Activated gamma-delta T cell (primary cell): Measurements from ENCODE around the gene KCTD11.

Experiments
- DNase-seq: peaks from one replicate; lab custom pipeline; 2025; lab: John Stamatoyannopoulos, UW

Gene KCTD11

DNA sequence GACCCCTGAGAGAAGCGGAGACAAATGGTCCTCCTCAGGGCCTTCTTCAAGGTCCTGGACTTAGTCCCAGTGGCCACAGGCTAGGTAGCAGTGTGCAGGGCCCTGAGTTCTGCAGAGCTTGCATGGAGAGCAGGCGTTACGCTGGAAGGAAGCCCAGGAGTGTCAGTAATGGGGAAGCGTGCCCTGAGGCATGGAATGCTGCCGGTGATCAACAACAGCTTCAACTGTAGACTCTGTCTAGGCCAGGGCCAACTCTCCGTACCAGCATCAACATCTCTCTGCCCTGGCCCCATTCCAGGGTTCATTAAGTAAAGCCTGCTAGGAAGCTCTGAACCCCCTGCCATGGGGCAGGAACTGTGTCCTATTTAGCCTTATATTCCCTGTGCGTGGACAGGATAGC is 28.4 kb downstream of the KCTD11 start:
- no peak for DNase-seq

GRCh38 chr17:7380855-7381683 is 29.1 kb downstream of the KCTD11 start, which contains the start of gene TNK1:
TNK1 (plus strand) TSS chr17:7381089; CDS start chr17:7382927, 1,838 bp downstream.
- no peak for DNase-seq

- no peak for DNase-seq
Measured at GRCh38 chr17:7382901-7383300, 30.9 kb downstream of the KCTD11 start.

- DNase-seq, result no peak
Measured at GRCh38 chr17:7383371-7383741, 31.4 kb downstream of the KCTD11 start.

GRCh38 chr17:7383742-7384488 is 32.0 kb downstream of the KCTD11 start:
- DNase-seq, result peak; percentile 67

GRCh38 chr17:7384489-7385081 is 32.6 kb downstream of the KCTD11 start:
- DNase-seq, result no peak

- no peak for DNase-seq
Measured at GRCh38 chr17:7388856-7389255, 36.9 kb downstream of the KCTD11 start.

DNA sequence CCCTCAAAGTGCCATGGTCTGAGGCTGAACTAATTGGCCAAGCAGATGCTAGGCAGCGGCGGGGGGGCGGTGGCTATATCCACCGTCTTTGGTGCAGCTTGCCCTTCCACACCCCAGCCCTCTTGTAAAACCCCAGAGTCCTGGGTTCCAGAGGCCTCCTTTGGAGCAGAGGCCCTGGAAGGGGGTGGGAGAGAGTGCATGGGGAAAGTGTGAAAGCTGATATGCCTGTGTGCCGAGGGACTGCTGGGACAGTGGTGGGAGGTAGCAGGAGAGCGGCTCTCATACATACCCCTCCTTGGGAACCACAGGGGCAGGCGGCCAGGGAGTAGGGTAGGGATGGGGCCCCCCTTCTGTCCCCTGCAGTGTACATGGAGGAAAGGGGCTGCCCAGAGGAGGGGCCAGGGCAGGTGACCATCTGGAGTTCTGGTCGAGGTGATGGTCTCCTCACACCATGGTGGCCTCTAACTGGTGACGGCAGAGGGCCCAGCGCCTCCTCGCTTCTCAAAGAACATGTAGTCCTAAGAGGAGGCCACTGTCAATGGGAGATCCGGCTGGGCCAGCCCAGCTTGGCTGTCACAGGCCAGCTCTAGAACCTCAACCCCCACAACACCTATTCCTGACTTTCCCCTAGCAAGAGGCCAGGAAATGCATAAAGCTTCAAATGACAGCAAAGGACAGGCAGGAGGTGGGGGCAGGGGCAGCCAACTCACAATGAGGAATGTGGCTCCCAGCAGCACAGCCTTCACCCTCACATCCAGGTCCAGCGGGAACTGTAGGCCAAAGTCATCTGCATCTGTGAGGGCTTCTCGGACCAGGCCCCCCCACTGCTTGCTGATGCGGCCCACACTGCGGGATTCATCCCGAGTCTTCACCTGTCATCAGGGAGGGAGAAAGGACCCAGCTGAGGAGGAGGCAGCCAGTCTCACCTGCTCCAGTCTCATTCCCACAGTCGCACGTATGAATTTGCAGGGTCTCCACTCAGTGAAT is 38.3 kb downstream of the KCTD11 start:
- DNase-seq, result no peak

DNA sequence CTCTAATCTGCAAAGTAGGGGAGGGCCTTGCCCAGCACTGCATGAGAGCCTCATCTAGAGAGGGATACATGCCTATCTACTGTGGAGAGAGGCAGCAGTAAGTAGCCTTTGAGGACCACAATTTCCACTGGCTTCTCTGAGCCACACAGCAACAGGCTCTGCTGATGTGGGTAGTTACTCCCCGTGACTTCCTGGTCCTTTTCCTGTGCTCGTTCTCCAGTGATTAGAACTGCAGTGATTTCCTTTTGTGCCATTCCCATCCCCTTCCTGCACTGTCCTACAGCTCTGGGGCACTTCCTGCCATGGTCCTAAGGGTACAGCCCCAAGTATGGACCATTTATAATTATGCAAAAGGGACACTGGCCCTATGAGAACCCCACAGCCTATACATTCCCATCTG is 39.3 kb downstream of the KCTD11 start:
- DNase-seq, result no peak

DNA sequence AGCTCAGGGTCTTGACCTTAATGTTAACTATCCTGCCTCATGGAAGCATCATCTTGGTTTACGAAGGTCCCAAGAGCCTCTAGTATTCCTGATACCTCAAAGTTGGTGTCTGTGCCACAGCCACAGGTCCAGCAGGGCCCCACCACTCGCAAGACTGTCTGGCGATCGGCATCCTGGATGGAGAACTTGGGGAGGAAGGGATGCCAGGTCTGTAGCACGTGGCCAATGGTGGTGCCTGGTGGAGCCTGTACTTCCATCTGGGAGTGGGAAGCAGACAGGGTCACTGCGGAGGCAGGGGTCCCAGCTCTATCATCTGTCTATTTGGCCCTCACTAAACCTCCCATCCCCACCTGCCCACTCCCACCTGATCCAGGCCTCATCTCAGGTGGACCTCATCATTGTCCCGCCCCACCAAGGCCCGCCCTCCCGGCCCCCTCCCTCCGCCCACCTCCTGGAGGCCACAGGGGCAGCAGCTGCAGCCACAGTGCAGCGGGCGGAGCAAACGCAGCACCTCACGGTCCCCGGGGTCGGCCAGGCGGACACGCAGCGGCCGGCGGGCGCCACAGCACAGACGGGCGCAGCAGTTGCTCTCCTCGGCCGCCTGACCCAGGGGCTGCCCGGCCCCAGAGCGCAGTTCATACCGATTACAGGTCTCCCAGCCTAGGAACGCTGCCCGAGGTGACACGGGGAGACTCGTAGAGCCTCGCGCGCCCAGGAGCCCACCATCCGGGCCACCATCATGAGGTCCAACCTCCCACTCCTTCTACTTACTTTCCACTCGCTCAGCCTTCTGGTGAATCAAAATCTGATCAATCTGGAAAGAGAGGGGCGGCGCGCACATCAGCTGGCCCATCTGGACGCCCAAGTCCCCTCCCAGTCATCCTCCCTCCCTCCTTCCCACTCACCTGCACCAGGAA is 41.0 kb downstream of the KCTD11 start:
- no peak for DNase-seq

DNA sequence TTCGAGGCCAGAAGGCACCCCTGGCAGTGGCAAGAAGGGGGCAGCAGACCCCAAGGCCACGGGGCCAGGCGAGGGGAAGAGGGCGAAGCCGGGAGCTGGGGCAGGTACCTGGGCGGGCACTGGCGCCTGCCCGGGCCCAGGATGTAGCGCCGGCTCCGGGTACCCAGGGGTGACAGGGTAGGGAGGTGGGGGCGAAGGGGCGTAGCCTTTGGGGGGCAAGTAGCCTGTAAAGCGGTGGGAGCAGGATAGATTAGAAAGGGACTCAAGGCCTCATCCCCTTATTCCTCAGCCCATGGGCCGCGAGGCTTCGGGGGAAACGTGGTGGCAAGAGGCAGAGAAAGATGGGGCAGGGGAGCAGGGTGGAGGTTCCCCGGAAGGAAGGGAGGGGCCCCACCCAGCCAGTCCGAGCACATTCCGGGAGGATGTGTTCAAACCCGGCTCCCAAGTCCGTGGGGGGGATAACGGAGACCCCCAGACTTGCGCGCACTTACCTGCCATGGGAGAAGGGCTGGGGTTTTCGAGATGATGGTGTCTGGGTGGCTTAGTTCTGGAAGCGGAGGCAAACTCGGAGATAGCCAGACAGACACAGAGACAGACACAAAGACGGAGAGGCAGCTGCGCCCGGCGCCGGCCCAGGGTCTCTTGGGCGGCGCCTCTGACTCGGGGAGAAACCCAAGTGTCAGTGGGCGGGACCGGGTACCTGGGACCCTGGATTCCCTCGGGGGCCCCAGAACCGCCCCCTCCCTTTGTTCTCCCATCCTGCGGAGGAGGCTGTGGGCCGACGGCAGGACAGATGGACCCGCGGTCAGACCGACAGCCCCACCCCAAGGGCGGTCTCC is 41.9 kb downstream of the KCTD11 start:
- DNase-seq, result peak; percentile 62

DNA sequence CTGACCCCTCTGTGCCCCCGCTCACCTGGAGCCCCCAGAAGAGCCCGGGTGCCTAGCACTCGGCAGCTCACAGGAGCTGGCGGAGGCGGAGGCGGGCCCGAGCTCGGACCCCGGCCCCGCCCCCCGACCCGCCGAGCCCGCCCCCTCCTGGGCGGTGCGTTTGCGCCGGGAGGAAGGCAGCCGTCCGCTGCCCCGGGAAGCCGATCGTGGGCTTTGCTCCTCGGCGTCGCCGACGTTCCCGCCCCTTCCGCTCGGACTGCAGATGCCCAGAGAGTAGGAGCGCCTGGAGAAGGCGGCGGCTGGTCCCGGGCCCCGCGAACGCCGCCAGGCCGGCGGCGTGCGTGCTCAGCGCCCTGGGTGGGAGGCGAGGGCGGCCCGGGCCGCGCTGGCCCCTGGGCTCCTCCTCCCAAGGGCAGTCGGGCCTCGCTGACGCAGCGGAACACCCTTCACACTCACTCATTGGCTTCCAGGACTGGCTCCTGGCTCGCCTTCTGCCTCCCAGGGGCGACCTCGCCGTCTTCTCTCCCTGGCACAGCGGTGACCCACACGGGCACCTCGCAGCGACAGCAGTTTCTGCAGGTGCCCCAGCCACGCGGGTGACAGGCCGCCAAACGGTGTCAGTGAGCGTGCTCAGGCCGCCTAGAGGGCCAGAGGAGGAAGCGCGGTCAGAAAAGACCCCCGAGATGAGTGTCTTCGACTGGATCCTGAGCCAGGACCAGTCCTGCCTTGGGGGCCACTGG is 42.7 kb downstream of the KCTD11 start, which contains the start of gene PLSCR3:
Gene PLSCR3, minus strand, starts transcription at position 74 of the 740 bp plus-strand sequence. CDS start 415 bp downstream, outside the sequence.
- DNase-seq, result peak; percentile 69

DNA sequence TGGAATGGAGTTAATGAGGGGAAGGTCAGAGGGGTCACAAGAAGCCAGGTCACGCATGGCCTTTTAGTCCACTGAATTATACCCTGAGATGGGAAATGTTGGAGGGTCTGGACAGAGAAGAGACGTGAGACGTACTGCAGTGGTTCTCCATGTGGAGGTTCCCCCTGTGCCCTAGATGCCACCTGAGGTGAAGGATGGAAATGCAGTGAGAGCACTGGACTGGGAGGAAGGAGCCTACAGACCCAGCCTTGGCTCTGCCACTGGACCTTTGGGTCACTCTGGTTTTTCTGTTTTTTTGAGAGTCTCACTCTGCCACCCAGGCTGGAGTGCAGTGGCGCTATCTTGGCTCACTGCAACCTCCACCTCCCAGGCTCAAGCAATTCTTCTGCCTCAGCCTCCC is 44.2 kb downstream of the KCTD11 start:
- no peak for DNase-seq

DNA sequence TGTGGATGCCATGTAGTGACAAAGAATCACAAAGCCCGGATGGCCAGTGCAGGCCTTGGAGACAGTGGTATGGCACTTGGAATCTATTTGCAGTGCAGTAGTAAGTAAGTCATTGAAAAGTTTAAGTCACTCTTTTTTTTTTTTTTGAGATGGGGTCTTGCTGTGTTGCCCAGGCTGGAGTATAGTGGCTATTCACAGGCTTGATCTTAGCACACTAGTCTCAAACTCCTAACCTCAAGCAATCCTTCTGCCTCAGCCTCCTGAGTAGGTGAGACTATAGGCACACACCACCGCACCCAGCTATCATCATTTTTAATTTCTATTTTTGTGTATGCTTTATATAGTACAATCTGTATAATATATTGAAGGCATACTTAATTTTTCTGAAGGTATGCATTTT is 46.6 kb downstream of the KCTD11 start:
- DNase-seq, result no peak

DNA sequence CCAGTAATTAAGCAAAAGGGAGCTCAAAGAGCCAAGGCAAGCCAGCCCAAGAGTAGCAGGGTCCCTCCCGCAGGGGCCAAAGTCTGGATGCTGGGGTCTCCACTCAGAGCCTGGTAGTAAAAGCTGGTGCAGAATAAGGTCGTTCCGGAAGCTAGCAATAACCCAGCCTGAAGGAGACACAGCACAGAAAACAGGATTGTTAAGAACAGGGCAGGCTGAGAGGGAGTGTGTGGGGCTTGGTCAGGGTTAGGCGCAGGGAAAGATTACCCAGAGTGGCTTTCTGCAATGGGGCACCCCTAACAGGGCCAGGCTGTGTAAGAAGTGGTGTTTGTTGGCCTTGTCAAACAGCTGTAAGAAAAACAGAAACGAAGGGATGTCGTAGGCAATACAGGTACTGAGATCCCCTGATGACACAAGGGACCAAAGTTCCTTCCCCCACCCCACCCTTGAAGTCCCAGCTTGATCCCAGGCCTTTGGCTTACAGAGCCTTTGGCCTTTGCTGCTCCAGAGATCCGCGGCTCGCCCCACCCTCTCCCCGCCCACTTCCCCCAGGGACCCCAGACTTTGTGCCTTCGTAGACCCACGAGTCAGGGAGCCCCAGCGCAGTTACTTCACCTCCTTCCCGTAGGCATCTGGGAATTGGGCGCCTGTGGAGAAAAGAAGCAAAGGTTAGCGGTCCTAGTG is 51.2 kb downstream of the KCTD11 start:
- no peak for DNase-seq

GRCh38 chr17:7403727-7403976 is 51.7 kb downstream of the KCTD11 start:
- DNase-seq, result no peak

DNA sequence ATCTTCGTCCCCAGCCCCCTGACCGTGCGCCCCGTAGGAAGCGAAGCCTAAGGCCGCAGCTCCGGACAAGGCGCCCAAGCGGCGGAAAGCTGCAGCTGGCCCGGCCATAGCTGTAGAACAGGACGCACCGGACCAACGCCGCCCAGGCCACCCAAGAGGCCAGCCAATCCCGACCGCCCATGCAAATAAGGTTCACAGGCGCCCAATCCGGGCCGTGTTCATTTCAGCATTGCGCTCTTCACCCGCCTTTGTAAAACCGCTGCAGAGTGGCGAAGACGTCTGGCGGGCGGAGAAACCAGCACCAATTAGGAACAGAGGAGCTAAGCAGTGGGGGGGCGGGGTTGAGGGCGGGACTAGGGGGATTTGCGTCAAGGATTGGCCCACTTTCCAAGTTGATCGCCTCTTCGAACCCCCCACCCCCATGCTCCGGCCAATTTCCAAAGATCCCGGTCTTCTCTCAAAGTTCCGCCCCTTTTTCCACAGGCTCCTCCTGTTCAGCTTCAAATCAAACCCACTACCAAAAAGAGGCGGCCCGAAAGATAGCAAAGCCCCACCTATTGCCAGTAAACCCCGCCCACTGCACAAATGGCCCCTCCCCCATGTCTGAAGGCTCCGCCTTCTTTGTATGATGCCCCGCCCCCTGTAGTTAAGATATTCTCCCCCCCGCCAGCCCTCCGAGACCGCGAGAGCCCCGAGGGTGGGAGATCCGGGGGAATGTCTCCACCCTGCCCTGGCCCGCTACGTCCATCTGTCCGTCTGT is 52.2 kb downstream of the KCTD11 start, which contains the start of gene TMEM256:
Gene TMEM256, minus strand, starts transcription at position 121 of the 760 bp plus-strand sequence. Its CDS starts 13 bp downstream, at position 108.
- DNase-seq, result peak; percentile 79
